ENCODE data around the gene POLR3E.
A peak's percentile ranks its signal among the peaks of the same experiment; 100 is the strongest.
"Not testable (repeated sequence)": the region's sequence is repeated elsewhere in the genome, so short reads cannot be mapped to it uniquely, and the experiment has no call there.

POLR3E gene

DNA sequence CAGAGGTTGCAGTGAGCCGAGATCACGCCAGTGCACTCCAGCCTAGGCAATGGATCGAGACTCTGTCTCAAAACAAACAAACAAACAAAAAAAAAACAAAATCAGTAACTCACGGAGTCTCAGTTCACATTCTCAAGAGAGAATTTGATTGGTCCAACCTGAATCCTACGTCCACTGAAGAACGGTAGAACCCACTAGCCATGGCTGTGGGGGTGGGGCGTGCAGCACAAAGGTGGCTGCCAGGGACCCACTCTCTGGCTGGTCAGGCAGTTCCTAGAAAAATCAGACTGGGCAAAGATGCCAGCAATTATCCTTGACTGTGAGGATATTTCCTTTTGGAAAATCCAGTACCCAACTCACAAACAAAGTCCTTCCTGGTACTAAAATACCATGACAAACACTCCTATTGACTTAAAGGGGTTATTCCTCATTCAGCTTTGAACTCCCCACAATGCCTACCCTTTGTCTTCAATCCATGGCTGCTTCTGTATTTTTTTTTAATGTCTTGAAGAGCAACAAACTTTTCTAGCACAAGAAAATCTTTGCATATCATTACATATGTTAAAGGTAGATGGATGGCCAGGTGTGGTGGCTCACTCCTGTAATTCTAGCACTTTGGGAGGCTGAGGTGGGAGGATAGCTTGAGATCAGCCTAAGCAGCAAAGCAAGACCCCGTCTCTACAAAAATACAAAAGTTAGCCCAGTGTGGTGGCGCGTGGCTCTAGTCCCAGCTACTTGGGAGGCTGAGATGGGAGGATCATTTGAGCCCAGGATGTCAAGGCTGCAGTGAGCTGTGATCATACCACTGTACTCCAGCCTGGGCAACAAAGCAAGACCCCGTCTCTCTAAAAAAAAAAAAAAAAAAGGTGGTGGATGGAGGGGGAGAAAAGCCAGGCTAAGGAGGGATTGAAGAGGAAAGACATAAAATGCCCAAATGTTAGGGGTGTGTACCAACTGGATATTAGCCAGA lies 3.8 kb upstream of the POLR3E start:
- DNase-seq (ENCODE audit: low read depth): no peak

DNA sequence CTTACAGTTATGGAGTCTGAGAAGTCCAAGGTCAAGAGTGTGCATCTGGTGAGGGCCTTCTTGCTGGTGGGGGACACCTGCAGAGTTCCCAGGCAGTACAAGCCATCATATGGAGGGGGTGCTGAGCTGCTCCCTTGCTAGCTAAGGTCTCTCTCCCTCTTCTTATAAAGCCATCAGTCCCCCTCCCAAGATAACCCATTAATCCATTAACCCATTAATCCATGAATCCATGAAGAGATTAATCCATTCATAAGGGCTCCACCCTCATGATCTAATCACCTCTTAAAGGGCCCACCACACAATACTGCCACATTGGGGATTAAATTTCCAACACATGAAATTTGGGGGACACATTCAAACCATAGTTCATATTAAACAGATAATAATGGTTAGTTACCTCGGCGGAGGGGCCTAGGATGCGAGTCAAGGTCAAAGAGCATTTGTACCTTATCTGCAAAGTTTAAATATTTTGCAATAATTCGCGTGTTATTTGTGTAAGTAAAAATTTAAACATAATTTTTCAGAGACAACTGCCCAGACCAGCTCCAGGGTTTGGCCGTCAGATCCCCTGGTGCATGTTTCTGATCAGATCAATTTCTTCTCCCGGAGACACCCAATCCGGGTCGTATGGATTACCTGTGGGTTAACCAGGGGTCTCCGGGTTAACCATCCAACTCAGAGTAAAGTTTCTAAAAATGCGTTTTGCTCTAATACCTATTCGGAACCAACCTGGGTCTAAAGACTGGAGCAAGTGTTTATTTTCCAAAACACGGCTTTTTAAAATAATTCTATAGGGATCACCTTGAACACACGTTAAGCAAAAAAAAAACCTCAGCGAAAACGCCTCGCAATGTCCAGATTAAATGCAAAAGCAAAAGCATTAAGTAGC lies 740 bp upstream of the POLR3E start:
- DNase-seq (ENCODE audit: low read depth): no peak

DNA sequence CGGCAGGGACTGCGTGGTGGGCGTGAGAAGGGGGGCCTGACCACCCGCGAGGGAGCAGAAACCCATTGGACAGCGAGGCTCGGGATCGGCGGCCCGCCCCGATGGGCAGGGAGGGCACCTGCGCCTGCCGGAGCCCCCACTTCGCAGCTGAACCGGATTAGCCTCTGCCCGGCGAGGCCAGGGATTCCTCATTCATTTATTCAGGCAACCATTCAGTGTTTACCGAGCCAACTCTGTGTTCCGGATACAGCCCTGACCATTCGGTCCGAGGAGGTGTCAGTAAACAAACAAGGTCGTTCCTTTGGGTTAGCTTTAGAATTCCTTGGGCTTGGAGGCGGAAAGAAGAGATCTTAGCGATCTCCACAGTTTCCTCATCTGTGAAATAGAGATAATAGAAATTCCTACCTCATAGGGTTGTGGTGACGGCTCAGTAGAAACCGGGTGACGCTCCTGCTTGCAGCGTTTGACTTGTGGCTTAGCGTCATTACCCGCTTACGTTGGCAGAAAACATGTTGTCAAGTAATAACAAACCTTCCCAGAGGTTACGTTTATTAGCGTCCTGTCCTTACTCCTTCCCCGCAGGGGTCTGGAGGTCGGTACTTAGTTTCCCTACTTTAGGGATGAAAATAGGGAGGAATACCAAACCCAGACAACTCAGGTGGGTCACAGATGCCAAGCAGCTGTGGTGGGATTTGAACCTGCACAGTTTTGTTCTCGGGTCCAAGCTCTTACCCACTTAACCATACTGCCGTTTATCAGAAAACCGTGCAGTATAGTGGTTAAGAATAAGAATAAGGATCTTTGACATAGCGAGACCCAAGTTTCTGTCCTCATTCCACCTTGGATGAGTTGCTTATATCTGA lies 893 bp downstream of the POLR3E start:
- peak; percentile 51 for DNase-seq (ENCODE audit: low read depth)

DNA sequence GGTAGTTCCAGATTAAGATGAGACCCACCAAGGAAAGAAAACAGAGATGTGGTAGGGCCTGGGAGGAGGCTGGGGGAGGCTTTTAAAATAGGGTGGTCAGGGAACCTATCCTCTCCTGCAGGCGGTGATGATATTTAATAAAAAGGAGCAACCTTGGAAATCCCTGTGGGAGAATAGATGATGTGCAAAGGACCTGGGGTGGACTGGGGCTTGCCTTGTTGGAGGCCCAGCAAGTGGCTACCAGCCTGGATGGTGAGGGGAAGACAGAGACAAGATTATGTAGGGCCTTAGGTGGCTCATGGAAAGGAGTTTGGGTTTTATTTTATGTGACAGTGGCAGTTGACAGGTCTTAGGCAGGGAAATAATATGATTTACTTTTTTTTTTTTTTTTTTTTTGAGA lies 1.8 kb downstream of the POLR3E start:
- no peak for DNase-seq (ENCODE audit: low read depth)

DNA sequence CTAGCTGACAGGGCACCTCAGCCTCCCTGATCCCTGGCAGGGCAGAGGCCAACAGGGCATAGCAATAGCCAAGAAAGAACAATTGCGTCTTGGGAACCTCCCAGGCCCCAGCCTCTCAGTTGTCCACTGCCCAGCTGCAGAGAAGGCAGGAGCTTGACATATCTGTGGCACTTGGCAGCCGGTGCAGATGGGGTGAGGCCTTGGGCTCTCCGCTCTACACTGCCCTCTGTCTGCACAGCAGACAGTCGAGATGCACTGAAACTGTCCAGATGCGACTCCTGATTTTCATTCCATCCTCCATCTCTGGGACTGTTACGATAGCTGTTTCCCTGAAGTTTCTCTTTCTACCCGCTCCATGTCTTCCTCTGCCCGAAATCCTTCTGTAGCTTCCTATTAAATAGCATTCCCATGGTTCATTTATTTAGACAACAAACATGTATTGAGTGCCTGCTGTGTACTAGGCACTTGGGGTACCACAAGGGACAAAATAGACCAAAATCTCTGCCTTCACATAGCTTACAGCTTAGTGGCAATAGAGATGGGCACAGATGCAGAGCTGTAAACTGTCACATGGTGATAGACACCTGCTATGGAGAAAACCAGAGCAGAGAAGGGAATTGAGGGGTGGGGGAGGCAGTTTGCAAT lies 3.3 kb downstream of the POLR3E start:
- no peak for DNase-seq (ENCODE audit: low read depth)

DNA sequence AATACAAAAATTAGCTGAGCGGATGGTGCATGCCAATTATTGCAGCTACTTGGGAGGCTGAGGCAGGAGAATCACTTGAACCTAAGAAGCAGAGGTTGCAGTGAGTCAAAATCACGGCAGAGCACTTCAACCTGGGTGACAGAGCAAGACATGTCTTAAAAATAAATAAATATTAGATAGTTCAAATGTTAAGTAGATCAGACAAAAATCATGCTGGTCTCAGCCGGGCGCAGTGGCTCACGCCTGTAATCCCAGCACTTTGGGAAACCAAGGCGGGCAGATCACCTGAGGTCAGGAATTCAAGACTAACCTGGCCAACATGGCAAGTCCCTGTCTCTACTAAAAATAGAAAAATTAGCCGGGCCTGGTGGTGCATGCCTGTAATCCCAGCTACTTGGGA lies 4.2 kb downstream of the POLR3E start:
- DNase-seq (ENCODE audit: low read depth): not testable (repeated sequence)

DNA sequence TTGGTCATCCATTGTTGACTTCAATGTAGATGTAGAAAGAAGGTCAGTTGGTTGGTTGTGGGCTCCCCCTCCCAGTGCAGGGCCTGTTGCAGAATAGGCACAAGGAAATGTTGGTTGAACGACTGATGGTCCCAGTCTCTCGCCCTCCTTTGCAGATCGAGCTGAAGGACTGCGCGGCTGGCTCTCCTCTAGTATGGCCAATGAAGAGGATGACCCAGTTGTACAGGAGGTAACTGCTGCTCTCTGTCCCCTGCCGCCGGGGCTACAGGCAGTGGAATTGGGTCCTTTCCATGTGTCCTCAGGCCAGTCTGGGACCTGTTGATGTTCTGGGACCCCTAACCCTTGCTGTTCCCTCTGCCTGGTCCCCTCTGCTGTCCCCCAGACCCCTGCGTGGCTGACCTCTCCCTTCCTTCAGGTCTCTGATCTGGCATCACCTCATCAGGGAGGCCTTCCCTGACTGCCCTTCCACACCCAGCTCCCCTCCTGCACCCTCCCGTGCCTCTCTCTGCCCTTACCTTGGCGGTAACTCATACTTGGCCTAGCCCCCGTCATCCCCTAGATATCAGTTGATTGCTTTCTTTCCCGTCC lies 5.7 kb downstream of the POLR3E start:
- no peak for DNase-seq (ENCODE audit: low read depth)

DNA sequence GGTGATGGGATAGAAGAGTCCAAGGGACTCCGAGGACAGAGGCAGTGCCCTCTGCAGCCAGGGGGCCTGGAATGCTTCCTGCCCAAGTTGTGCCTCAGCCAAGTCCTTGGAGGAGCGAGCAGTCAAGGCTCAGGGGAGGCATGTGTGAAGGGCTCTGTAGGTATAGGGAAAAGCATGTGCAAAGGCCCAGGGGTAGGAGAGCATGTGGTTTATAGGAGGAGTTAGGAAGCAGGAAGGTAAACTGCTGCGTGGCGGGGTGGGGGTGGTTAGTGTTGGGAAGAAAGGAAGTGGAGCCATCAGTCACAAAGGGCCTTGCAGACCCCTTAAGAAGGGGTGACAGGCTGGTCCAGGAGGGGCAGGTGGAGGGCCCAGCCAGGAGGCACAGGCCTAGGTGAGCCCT lies 7.2 kb downstream of the POLR3E start:
- no peak for DNase-seq (ENCODE audit: low read depth)

DNA sequence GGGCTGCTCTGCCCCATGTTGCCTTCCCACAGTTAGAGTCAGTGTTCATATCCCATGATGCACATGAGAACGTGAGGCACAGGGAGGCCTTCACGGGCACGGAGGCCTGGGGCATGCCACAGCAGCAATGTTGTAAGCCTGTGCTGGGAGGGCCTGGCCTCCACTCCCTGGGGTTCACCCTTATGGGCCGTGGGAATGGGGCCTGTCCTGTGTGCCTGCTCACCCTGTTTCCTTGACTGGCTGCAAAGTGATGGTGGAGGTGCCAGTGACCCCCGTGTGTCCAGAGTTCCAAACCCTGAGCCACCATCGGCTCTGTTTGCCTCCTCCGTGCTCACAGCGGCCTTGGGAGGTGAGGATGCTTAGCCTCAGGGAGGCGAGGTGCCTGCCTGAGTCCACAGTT lies 9.6 kb downstream of the POLR3E start:
- no peak for DNase-seq (ENCODE audit: low read depth)

DNA sequence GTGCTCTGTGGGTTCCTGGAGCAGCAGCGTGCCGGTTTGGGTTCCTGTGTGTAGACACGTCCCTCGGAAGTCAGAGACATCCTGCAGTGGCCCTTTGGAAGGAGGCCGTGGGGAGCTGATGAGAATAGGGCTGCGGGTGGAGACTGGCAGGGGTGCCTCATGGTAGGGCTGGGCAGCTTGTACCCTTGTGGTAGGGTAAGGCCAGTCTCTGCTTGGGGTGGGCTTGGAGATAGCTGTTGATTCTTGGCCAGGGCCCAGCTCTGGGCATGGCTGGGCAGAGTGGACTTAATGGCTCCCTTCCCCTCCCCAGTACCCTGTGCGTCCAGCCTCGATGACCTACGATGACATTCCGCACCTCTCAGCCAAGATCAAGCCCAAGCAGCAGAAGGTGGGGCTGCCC lies 10.6 kb downstream of the POLR3E start:
- DNase-seq (ENCODE audit: low read depth): no peak

DNA sequence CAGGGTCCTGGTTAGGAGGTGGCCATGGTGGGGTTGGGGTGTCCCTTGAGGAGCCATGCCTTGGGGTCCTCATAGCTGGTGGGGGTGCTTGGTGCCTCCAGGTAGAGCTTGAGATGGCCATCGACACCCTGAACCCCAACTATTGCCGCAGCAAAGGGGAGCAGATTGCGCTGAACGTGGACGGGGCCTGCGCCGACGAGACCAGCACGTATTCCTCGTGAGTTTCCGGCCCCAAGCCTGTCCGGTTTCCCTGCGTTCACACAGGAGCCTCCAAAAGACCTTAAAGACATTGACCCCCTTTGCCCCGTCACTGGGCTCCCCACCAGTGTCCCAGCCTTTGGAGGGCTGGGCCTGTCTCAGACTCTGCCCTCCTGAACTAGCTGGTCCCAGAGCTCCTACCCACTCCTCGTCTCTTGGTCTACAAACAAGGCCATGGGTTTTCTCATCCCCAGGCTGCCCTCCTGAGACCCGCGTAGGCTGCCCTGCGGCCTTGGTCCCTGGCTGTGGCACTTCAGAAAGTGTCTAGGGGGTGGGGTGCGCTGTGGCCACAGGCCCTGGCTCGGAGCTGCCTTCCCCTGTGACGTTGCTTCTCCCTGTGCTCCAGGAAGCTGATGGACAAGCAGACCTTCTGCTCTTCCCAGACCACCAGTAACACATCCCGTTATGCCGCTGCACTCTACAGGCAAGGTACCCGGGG lies 11.8 kb downstream of the POLR3E start:
- DNase-seq (ENCODE audit: low read depth): no peak

DNA sequence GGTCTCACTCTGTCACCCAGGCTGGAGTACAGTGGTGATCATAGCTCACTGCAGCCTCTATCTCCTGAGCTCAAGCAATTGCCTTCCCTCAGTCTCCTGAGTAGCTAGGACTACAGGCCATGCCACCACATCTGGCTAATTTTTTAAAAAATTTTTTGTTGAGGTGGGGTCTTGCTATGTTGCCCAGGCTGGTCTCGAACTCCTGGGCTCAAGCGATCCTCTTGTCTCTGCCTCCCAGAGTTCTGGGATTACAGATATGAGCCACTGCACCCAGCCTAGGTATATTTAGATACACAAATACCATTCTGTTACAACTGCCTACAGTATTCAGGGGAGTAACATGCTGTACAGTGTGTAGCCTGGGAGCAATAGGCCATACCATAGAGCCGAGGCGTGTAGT lies 14.3 kb downstream of the POLR3E start:
- no peak for DNase-seq (ENCODE audit: low read depth)

DNA sequence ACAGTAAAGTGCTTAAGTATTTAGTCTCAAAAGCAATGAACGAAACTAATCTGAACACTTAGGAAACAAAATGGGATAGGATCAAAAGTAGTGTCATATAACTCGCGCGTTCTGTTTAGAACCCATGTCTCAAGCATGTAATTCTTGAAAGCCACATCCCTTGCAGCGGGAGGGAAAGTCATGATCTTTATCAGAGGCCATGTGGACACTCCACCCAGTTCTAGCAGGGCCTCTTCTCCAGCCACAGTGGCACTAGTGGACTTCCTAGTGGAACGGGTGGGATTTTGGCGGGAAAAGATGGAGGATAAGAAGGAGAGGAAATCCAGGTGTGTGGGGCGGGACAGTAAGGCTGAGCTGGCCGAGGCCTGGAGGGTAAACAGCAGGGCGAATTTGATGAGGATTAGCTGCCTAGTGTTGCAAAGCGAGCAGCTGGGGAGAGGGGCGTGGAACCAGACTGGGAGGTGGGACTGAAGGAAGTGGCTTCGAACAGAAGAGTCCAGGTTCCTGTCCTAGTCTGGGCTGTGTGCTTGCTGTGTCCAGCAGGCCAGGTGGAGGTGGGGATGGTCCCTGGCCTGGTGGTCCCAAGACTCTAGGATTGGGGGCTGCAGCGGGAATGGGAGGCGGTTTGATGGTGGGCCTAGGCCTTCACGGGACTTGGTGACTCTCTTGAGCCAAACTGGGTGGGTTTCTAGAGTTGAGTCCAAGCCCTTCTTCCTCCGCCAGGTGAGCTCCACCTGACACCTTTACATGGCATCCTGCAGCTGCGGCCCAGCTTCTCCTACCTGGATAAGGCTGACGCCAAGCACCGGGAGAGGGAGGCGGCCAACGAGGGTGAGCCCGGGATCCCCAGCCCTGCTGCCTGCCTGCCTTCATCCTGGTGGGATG lies 15.9 kb downstream of the POLR3E start:
- no peak for DNase-seq (ENCODE audit: low read depth)

DNA sequence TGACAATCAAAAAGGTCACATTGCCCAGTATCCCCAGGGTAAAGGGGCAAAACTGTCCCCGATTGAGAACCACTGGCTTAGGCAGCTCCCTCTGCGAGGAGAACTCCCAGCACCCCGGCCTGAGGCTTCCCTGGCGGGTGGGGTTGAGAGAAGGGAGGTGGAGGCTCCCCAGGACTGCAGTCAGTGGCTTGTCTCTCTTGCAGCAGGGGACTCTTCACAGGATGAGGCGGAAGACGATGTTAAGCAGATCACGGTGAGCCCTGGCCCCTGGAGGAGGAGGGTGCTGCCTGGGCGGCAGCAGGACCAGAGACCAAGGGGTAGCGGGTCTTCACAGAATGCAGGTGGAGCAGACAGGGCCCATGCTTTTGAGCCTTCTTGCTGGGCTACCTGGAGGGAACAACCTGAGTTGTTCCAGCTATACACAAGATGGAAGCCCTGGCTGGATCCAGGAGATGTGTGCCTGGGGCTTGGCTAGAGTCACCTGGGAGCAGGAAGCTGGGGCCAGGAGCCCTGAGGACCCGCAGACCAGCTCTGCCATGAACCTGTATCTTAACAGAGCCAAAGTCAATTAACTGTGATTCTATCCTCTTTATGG lies 16.8 kb downstream of the POLR3E start:
- no peak for DNase-seq (ENCODE audit: low read depth)

DNA sequence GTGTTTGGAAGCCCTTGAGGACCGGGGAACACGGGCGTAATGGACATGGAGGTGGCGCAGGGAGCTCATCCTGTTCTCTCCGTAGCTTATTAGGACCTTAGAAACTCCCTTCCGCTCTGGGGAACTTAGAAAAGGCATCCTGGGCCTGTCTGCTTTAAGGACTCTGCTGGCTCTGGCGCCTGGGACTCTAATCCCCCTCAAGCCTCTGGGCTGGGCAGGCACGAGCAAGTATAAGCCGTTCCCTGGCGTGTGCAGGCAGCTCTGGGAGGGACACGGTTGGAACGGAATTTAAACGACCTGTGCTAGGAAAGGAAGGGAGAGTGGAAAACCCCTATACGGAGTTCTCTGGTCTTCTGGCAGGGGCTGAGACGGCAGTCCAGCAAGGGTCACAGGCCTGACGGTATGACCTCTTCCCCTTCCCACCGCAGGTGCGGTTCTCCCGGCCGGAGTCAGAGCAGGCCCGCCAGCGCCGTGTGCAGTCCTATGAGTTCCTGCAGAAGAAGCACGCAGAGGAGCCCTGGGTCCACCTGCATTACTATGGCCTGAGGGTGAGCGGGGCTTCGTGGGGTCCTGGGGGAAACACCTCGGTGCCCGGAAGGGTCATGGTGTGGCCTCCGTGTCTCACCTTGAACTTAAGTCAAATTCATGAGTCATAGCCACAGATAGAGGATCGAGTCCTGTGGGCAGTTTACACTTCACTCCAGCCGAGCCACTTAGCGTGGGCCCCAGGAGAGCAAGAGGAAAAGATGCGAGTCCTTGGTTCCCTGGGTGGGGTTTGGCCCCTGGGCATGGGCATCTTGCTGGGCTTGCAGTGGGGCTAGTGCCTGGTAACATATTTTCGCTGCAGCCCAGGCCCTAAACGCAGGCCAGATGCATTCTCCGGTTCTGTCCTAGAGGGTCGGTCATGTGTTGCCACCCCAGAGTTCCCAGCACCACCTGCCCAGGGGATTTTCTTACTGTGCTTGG lies 17.7 kb downstream of the POLR3E start:
- no peak for DNase-seq (ENCODE audit: low read depth)

DNA sequence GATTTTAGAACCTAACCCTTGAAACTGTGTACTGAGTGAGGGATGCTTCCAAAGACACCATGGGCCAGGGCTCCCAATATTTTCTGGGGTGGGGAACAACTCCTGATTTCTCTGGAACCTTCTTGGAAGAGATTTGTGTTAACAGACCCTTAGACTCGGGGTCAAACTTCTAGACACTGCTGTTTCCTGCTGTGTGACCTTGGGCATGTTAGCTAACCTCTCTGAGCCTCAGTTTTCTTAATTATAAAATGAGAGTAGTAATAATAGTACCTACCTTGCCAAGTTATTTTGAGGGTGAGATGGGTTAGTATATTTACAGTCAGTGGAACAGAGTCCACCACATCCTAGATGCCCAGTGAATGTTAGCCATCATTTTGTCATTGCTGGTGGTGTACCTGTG lies 18.8 kb downstream of the POLR3E start:
- DNase-seq (ENCODE audit: low read depth): no peak

DNA sequence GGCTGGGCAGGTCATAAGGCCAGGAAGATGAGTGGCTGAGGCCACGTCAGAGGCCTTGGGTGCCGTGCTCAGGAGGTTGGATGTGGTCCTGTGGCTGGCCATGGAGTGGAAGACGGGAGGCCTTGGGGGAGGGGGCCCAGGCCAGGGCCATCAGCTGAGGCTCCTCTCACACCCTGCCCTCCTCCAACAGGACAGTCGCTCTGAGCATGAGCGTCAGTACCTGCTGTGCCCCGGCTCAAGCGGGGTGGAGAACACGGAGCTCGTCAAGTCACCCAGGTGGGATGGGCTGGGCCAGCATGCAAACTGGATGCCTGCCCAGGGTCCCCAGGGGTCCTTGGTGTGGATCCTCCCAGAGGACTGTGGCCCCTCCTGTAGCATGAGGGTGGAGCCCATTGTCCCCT lies 19.2 kb downstream of the POLR3E start:
- no peak for DNase-seq (ENCODE audit: low read depth)

DNA sequence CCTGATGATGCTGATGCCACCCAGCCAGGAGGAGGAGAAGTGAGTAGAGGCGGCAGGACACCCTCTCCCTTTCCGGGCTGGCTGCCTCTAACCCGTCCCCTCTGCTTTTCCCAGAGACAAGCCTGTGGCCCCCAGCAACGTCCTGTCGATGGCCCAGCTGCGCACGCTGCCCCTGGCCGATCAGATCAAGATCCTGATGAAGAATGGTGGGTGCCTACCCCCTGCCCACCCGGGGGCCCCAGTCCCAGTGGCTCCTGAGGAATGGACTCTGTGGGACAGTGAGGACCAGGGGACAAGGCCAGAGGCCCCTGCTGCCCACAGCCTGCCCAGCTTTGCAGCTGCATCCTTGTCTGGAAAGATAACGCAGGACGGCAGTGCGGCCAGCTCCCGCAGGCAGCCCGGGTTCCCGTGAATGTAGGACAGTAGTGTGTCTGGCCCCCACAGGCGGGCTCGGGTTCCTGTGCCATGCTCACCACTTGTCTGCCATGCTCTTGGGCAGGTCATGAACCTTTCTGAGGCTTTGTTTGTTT lies 19.9 kb downstream of the POLR3E start:
- no peak for DNase-seq (ENCODE audit: low read depth)
